Measurements from ENCODE around the gene TMEM19. TPM values are rescaled to one million over a fixed set of nuclear protein-coding genes. Genes with fewer than 3 reads are reported as not detected.
"Not testable (repeated sequence)": the region's sequence is repeated elsewhere in the genome, so short reads cannot be mapped to it uniquely, and the experiment has no call there.

The TMEM19 gene
- total RNA-seq, 1 donor from 2014 or later, result 19.4 TPM

DNA sequence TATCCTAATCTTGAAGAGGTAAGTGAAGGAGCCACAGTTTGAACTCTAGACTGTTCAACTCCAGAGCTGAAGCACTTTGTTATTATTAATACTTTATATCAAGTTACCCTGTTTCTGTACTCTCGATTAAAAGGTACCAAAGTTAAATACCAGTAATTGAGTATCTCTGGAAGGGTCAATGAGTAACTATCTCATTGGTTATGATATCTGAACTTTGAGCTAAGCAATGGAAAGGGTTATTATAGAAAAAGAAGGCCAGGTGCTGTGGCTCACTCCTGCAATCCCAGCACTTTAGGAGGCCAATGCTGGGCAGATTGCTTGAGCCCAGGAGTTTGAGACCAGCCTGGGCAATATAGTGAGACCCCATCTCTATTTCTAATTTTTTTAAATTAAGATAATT is 9.9 kb downstream of the TMEM19 start:
- H3K27ac Mint-ChIP-seq, result no peak overlapping the region
- H3K9me3 Mint-ChIP-seq (ENCODE audit: low read depth), result no peaks in the 10 kb centered on the region
- H3K36me3 Mint-ChIP-seq (ENCODE audit: insufficient read depth), result peaks cover 10% of the 10 kb centered on the region
- TF ChIP-seq CTCF (IDR thresholded peaks at IDR 0.05; ENCODE audit: unreplicated experiment), result no peak
- DNase-seq (ENCODE audit: low spot score, unreplicated experiment), result no peak
- no peak overlapping the region for H3K4me3 Mint-ChIP-seq (ENCODE audit: low read depth)
- H3K4me1 Mint-ChIP-seq (ENCODE audit: low read depth), result no peaks in the 10 kb centered on the region
- H3K27me3 Mint-ChIP-seq, result no peaks in the 10 kb centered on the region

DNA sequence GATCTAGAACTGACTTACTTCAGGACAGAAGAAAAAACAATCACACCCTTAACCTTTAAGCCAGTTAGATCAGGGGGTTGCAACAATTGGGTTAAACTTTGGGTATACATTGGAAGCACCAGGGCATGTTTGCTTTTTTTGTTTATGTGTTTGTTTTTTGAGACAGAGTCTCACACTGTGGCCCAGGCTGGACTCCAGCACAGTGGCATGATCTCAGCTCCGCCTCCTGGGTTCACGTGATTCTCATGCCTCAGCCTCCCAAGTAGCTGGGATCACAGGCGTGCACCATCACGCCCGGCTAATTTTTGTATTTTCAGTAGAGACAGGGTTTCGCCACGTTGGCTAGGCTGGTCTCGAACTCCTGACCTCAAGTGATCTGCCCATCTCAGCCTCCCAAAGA is 16.3 kb downstream of the TMEM19 start:
- not testable (repeated sequence) for DNase-seq (ENCODE audit: low spot score, unreplicated experiment); H3K27me3 Mint-ChIP-seq; H3K9me3 Mint-ChIP-seq (ENCODE audit: low read depth); H3K4me3 Mint-ChIP-seq (ENCODE audit: low read depth); H3K4me1 Mint-ChIP-seq (ENCODE audit: low read depth); H3K27ac Mint-ChIP-seq
- peaks cover 14% of the 10 kb centered on the region for H3K36me3 Mint-ChIP-seq (ENCODE audit: insufficient read depth)

DNA sequence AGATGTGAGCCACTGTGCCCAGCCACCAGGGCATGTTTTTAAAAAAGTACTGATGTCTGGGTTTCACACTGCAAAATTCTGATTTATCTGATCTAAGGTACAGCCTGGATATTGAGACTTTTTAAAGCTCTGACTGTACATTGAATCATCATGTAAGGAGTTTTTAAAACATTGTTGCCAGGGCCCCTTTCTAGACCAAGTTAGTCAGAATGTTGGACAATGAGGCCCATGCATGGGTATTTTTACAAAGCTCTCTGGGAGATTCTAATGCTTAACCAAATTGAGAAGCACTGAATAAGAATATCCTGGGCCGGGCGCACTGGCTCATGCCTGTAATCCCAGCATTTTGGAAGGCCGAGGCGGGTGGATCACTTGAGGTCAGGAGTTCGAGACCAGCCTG is 16.7 kb downstream of the TMEM19 start:
- Mint-ChIP-seq H3K4me1 (ENCODE audit: low read depth) (no peaks in the 10 kb centered on the region), H3K36me3 (ENCODE audit: insufficient read depth) (peaks cover 14% of the 10 kb centered on the region), H3K4me3 (ENCODE audit: low read depth) (no peak overlapping the region), H3K27me3 (no peaks in the 10 kb centered on the region), H3K9me3 (ENCODE audit: low read depth) (no peaks in the 10 kb centered on the region), H3K27ac (no peak overlapping the region)
- TF ChIP-seq CTCF (IDR thresholded peaks at IDR 0.05; ENCODE audit: unreplicated experiment), result no peak
- no peak for DNase-seq (ENCODE audit: low spot score, unreplicated experiment)

GRCh38 chr12:71703206-71703605 is 17.3 kb downstream of the TMEM19 start:
- Mint-ChIP-seq H3K36me3 (ENCODE audit: insufficient read depth) (peaks cover 12% of the 10 kb centered on the region), H3K4me1 (ENCODE audit: low read depth) (no peaks in the 10 kb centered on the region), H3K4me3 (ENCODE audit: low read depth) (no peak overlapping the region), H3K27ac (no peak overlapping the region), H3K9me3 (ENCODE audit: low read depth) (no peaks in the 10 kb centered on the region), H3K27me3 (no peaks in the 10 kb centered on the region)
- no peak for DNase-seq (ENCODE audit: low spot score, unreplicated experiment)
- no peak for TF ChIP-seq CTCF (IDR thresholded peaks at IDR 0.05; ENCODE audit: unreplicated experiment)

- H3K36me3 Mint-ChIP-seq (ENCODE audit: insufficient read depth), result peaks cover 9% of the 10 kb centered on the region
- H3K4me3 Mint-ChIP-seq (ENCODE audit: low read depth), result no peak overlapping the region
- no peak overlapping the region for H3K27ac Mint-ChIP-seq
These were observed 19.0 kb downstream of the TMEM19 start for GRCh38 chr12:71704920-71705319.

More at GRCh38 chr12:71704920-71705319, 19.0 kb downstream of the TMEM19 start:
- no peaks in the 10 kb centered on the region for H3K27me3 Mint-ChIP-seq
- DNase-seq (ENCODE audit: low spot score, unreplicated experiment), result no peak
- H3K9me3 Mint-ChIP-seq (ENCODE audit: low read depth), result no peaks in the 10 kb centered on the region
- no peak for TF ChIP-seq CTCF (IDR thresholded peaks at IDR 0.05; ENCODE audit: unreplicated experiment)
- H3K4me1 Mint-ChIP-seq (ENCODE audit: low read depth), result no peaks in the 10 kb centered on the region
